ENCODE measurements around the gene HNRNPH2.

DNA sequence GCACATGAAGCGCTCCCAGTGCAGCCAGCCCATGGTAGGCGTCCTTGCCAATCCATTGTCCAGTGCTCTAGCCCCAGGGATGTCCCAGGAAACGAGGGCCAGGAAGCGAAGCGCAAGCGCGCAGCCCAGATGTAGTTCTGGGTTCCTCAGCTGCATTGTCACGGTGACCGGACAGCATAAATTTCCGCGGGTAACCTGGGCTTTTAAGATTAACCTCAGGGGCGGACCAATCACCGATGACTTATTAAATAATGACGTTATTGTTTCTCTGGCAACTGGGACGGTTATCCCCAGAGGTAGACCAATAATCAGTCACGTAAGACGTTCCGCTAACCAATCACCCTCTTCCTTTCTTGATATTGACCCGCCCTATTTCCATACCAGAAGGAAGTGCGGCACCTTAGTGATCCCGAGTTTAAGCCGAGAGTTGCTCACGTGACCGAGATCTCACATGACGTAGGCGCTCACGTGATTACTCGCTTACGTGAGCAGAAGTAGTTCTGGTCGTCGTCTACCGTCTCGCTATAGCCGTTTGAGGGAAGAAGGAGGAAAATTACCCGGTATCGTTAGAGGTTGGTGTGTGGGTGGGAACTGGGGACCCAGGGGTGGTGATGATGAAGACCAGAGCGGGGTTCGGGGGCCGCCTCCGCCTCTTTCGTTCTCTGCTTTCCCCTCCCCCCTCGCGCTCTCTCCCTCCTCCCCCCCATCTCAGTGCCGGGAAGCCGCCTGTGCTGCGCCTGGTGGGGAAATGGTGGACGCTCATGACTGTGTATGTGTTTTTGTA is at the start of gene HNRNPH2, which contains the start of gene GLA:
- TF ChIP-seq EZH2 (IDR thresholded peaks at IDR 0.05; ENCODE audit: low read length) (no peak), CTCF (optimal IDR thresholded peaks at IDR 0.05 in 1 of 3, IDR thresholded peaks at IDR 0.05 in 1 of 3, conservative IDR thresholded peaks at IDR 0.05 in 1 of 3; ENCODE audit: extremely low read depth in 1 of 3, insufficient read depth in 2 of 3, low read length in 3 of 3) (no peak)
